Fibroblast of lung (primary cell): Measurements from ENCODE around the gene SVBP. TPM values are rescaled to one million over a fixed set of nuclear protein-coding genes. Genes with fewer than 3 reads are reported as not detected.

Source experiments
- DNase-seq, 2 donors: peaks; one replicate each; pipeline versions ENCODE4 v3.0.0 to v3.0.0-alpha.2; 2010; ENCODE audit warnings: low read depth in 2 of 2
- H2AFZ ChIP-seq: 2 replicates; pipeline ENCODE4 v1.5.1; 2012; ENCODE audit warnings: low read length, control low read depth, inconsistent platforms
- H3K27ac ChIP-seq: 2 replicates; pipeline ENCODE4 v1.5.1; 2011; ENCODE audit warnings: low read length, control low read depth; ENCODE audit not compliant: insufficient read depth
- H3K27me3 ChIP-seq: 2 replicates; pipeline ENCODE4 v1.5.1; 2011; ENCODE audit warnings: mild to moderate bottlenecking, low read length; ENCODE audit not compliant: control insufficient read depth, insufficient read depth
- H3K36me3 ChIP-seq: 2 replicates; pipeline ENCODE4 v1.5.1; 2011; ENCODE audit warnings: low read length; ENCODE audit not compliant: control insufficient read depth, insufficient read depth
- H3K4me1 ChIP-seq: 2 replicates; pipeline ENCODE4 v1.5.1; 2011; ENCODE audit warnings: low read length; ENCODE audit not compliant: control insufficient read depth, insufficient read depth; ENCODE audit errors: extremely low read depth
- H3K4me2 ChIP-seq: 2 replicates; pipeline ENCODE4 v1.5.1; 2011; ENCODE audit warnings: low read length, control low read depth; ENCODE audit not compliant: insufficient read depth; ENCODE audit errors: extremely low read depth
- H3K4me3 ChIP-seq, 4 experiments: fragments of 200-600 bp in 1 of 4; sonication (generic) in 1 of 4; replicated peaks in 1 of 4; 2 replicates each; pipeline ENCODE4 v1.5.1; 2011 to 2016; ENCODE audit warnings: low read length in 4 of 4, low read depth in 3 of 4, mild to moderate bottlenecking in 3 of 4, control low read depth in 2 of 4, inconsistent platforms in 1 of 4, mixed read lengths in 1 of 4; ENCODE audit not compliant: insufficient read depth in 1 of 4; ENCODE audit errors: control extremely low read depth in 1 of 4
- H3K79me2 ChIP-seq: 2 replicates; pipeline ENCODE4 v1.5.1; 2012; ENCODE audit warnings: mild to moderate bottlenecking, low read length, inconsistent platforms; ENCODE audit not compliant: control insufficient read depth, insufficient read depth
- H3K9ac ChIP-seq: 2 replicates; pipeline ENCODE4 v1.5.1; 2011; ENCODE audit warnings: mild to moderate bottlenecking, low read length, control low read depth; ENCODE audit not compliant: insufficient read depth
- H3K9me3 ChIP-seq: 2 replicates; pipeline ENCODE4 v1.5.1; 2012; ENCODE audit warnings: low read depth, low read length; ENCODE audit not compliant: control insufficient read depth, insufficient read depth
- H4K20me1 ChIP-seq: 2 replicates; pipeline ENCODE4 v1.5.1; 2011; ENCODE audit warnings: low read length; ENCODE audit not compliant: control insufficient read depth, insufficient read depth; ENCODE audit errors: extremely low read depth
- EZH2 ChIP-seq: IDR thresholded peaks from 2 replicates; pipeline ENCODE4 v1.5.1; 2012; ENCODE audit warnings: low read length, control low read depth, mild to moderate bottlenecking; ENCODE audit errors: missing control alignments
- polyA minus RNA-seq: library from RNA; depleted of rRNA, polyadenylated mRNA; stranded (reverse); fragments of >200 nt; gene quantifications from 2 replicates; pipeline ENCODE4 v1.2.3, GENCODE V29; 2011; ENCODE audit warnings: low replicate concordance
- polyA plus RNA-seq, 2 donors: library from polyadenylated mRNA; depleted of rRNA in 1 of 2; stranded (reverse) in 1 of 2; unstranded in 1 of 2; fragments of >200 nt; gene quantifications; 2 replicates each; pipeline ENCODE4 v1.2.1, GENCODE V29; 2011 to 2012; ENCODE audit warnings: missing spikeins in 1 of 2
- total RNA-seq: library from RNA; depleted of rRNA; stranded (reverse); fragments of >200 nt; gene quantifications from 2 replicates; pipeline ENCODE4 v1.2.1, GENCODE V29; 2014
- TF ChIP-seq, protein P1 (sequence below), 2 donors: IDR thresholded peaks in 1 of 2; conservative IDR thresholded peaks in 1 of 2; 1 replicate in 1 of 2; 2 replicates in 1 of 2; pipeline ENCODE4 v1.5.1; 2011 to 2012; ENCODE audit warnings: low read length in 2 of 2, control low read depth in 1 of 2, inconsistent platforms in 1 of 2, low read depth in 1 of 2, mild to moderate bottlenecking in 1 of 2

SVBP gene, protein sequence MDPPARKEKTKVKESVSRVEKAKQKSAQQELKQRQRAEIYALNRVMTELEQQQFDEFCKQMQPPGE
- total RNA-seq (21.6 and 24.9 TPM in 2 replicates), polyA plus RNA-seq (20.9 and 33.4 TPM in 2 replicates), polyA minus RNA-seq (not detected in 2 replicates)
- 21.5 and 30.2 TPM in 2 replicates for polyA plus RNA-seq (2012)

DNA sequence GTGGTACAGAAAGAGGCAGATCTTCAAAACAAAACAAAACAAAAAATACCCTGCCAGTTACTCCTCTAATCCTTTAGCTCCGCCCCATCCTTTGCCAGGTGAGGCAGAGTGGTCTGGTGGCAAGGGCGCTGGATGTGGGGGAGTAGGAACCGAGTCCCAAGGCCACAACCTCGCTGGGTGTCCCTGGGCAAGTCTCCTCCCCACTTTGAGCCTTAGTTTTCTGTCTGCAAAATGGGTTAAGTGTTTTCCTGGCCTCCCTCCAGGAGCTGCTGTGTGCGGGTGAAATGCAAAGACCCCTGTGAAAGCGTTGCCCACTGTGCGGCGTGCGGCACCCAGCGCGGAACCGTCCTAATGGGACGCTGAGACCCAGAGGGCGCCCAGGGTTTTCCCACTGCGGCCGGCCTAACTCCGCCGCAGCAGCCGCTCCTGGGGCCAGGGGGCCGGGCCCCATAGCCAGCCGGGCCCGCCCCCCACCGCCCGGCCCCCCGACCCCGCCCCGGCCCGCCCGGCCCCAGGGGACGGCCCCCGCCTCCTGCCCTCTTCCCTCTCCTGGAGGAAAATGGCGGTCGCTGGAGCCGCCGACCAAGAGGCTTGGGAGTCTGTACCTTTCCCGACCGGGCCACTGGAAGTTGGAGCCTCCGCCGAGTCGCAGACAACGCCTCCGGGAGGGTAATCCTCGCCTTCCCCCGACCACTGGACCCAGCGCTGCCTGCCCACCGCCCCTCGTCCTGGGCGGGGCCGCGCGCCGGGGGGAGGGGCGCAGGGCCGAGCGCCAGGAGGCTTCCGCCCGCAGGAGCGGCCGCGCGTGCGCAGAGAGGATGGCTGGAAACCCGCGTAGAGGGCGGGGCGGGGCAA is at the start of gene SVBP, which contains the start of gene ERMAP:
TSS of gene SVBP (minus strand) at position 813 of the 855 bp plus-strand sequence. CDS start 853 bp downstream, outside the sequence.
TSS of gene ERMAP (plus strand) at position 538 of the 855 bp plus-strand sequence. CDS start 13,327 bp downstream, outside the sequence.
- H3K36me3 ChIP-seq = no peaks in the 10 kb centered on the region
- peaks cover 2% of the 10 kb centered on the region for H3K79me2 ChIP-seq
- TF ChIP-seq EZH2 = no peak
- TF ChIP-seq, protein P1, sequence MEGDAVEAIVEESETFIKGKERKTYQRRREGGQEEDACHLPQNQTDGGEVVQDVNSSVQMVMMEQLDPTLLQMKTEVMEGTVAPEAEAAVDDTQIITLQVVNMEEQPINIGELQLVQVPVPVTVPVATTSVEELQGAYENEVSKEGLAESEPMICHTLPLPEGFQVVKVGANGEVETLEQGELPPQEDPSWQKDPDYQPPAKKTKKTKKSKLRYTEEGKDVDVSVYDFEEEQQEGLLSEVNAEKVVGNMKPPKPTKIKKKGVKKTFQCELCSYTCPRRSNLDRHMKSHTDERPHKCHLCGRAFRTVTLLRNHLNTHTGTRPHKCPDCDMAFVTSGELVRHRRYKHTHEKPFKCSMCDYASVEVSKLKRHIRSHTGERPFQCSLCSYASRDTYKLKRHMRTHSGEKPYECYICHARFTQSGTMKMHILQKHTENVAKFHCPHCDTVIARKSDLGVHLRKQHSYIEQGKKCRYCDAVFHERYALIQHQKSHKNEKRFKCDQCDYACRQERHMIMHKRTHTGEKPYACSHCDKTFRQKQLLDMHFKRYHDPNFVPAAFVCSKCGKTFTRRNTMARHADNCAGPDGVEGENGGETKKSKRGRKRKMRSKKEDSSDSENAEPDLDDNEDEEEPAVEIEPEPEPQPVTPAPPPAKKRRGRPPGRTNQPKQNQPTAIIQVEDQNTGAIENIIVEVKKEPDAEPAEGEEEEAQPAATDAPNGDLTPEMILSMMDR (conservative IDR thresholded peaks at IDR 0.05 in 1 of 2, IDR thresholded peaks at IDR 0.05 in 1 of 2; ENCODE audit: low read depth in 1 of 2, low read length in 2 of 2) = no peak
- peak; percentile 72 to 85 for DNase-seq
- H3K27ac ChIP-seq = peak within 1 kb of the TSS; percentile 76
- peak within 1 kb of the TSS; percentile 88 for H3K9ac ChIP-seq
- H3K4me1 ChIP-seq = peaks cover 2% of the 10 kb centered on the region
- no peaks in the 10 kb centered on the region for H3K27me3 ChIP-seq
- H3K4me2 ChIP-seq = peak within 1 kb of the TSS; percentile 98
- no peaks in the 10 kb centered on the region for H3K9me3 ChIP-seq
- no peaks in the 10 kb centered on the region for H4K20me1 ChIP-seq
- peak within 1 kb of the TSS; percentile 88 for H2AFZ ChIP-seq
- peak within 1 kb of the TSS; percentile 61 to 79 (median 74) for H3K4me3 ChIP-seq

DNA sequence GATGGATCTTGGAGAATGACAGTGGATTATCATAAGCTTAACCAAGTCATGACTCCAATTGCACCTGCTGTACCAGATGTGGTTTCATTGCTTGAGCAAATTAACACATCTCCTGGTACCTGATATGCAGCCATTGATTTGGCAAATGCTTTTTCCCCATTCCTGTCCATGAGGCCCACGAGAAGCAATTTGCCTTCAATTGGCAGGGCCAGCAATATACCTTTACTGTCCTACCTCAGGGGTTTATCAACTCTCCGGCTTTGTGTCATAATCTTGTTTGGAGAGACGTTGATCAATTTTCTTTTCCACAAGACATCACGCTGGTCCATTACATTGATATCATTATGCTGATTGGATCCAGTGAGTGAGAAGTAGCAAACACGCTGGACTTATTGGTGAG is 49.4 kb upstream of the SVBP start:
- Histone ChIP-seq H3K4me1 (no peaks in the 10 kb centered on the region), H3K4me2 (no peak overlapping the region), H3K27ac (no peak overlapping the region), H3K9me3 (no peaks in the 10 kb centered on the region), H2AFZ (no peak overlapping the region), H3K9ac (no peak overlapping the region), H4K20me1 (no peaks in the 10 kb centered on the region), H3K36me3 (no peaks in the 10 kb centered on the region), H3K79me2 (no peaks in the 10 kb centered on the region), H3K4me3 (no peak overlapping the region), H3K27me3 (no peaks in the 10 kb centered on the region)
- DNase-seq = no peak
- no peak for TF ChIP-seq EZH2
- TF ChIP-seq, protein P1 (conservative IDR thresholded peaks at IDR 0.05 in 1 of 2, IDR thresholded peaks at IDR 0.05 in 1 of 2; ENCODE audit: low read depth in 1 of 2, low read length in 2 of 2) = no peak

DNA sequence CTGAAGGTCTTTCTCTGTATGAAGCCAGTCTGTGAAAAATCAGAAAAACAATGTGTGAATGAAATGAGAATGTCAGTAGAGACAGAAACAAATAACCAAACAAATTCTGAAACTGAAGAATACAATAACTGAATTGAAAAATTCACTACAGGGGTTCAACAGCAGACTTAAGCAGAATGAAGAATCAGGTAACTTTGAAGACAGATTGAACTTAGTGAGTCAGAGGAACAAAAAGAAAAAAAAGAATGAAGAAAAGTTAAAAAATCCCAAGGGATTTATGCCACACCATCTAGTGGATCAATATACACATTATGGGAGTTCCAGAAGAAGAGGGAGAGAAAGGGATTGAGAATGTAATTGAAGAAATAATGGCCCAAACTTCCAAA is 43.8 kb upstream of the SVBP start:
- Histone ChIP-seq H3K4me1 (no peaks in the 10 kb centered on the region), H3K27me3 (peaks cover 3% of the 10 kb centered on the region), H3K36me3 (no peaks in the 10 kb centered on the region), H3K9me3 (no peaks in the 10 kb centered on the region), H2AFZ (no peak overlapping the region), H4K20me1 (no peaks in the 10 kb centered on the region), H3K9ac (no peak overlapping the region), H3K27ac (no peak overlapping the region), H3K4me3 (no peak overlapping the region), H3K4me2 (no peak overlapping the region), H3K79me2 (no peaks in the 10 kb centered on the region)
- TF ChIP-seq, protein P1 (conservative IDR thresholded peaks at IDR 0.05 in 1 of 2, IDR thresholded peaks at IDR 0.05 in 1 of 2; ENCODE audit: low read depth in 1 of 2, low read length in 2 of 2) = no peak
- no peak for TF ChIP-seq EZH2
- no peak for DNase-seq
